Progenitor cell of endocrine pancreas (in vitro differentiated cells): ENCODE measurements around the gene IL21R. TPM values are rescaled to one million over a fixed set of nuclear protein-coding genes. Genes with fewer than 3 reads are reported as not detected.

Experiments
- DNase-seq: peaks from one replicate; pipeline ENCODE4 v3.0.0; 2021; ENCODE audit warnings: low spot score; ENCODE audit not compliant: unreplicated experiment
- H3K27ac Mint-ChIP-seq: 2 replicates; pipeline ENCODE4 v1.8.0; 2021; ENCODE audit warnings: mild to moderate bottlenecking, moderate library complexity, mixed read lengths
- H3K27me3 Mint-ChIP-seq: 2 replicates; pipeline ENCODE4 v1.8.0; 2021; ENCODE audit warnings: mixed read lengths
- H3K36me3 Mint-ChIP-seq: 2 replicates; pipeline ENCODE4 v1.8.0; 2022; ENCODE audit warnings: mixed read lengths; ENCODE audit not compliant: insufficient read depth
- H3K4me1 Mint-ChIP-seq: 2 replicates; pipeline ENCODE4 v1.8.0; 2021; ENCODE audit warnings: low read depth, mixed read lengths
- H3K4me3 Mint-ChIP-seq: 2 replicates; pipeline ENCODE4 v1.8.0; 2021; ENCODE audit warnings: low read depth, mild to moderate bottlenecking, moderate library complexity, mixed read lengths
- H3K9me3 Mint-ChIP-seq: 2 replicates; pipeline ENCODE4 v1.8.0; 2021; ENCODE audit warnings: low read depth, mixed read lengths
- total RNA-seq: library from RNA; stranded (reverse); gene quantifications from 2 replicates; pipeline ENCODE4 v1.2.1, GENCODE V29; 2021
- TF ChIP-seq, protein P1 (sequence below): fragments of 200-600 bp; sonication (generic); IDR thresholded peaks from one replicate; pipeline ENCODE4 v1.5.0; 2021; ENCODE audit warnings: antibody characterized with exemption, mild to moderate bottlenecking; ENCODE audit not compliant: unreplicated experiment

The IL21R gene
- total RNA-seq, 1 donor from 2014 or later, result not detected

DNA sequence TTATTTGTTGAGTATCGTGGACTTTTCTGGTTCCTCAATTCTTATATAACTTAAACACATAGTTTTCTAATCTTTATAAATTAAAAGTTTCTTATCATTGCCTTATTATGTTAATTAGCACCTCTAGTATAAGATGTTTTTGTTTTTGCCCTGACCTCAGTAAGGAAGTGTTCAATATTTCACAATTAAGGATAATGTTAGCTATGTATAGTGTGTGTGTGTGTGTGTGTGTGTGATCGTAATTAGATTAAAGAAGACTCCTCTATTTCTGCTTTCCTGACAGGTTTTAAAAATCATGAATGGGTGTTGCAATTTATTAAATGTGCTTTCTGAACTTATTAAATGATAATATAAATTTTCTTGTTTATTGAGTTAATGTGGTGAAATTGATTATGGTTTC, 12.0 kb downstream of the IL21R start:
- Mint-ChIP-seq H3K36me3 (no peaks in the 10 kb centered on the region), H3K4me1 (no peaks in the 10 kb centered on the region), H3K27me3 (no peaks in the 10 kb centered on the region), H3K27ac (no peak overlapping the region), H3K9me3 (peaks cover 11% of the 10 kb centered on the region), H3K4me3 (no peak overlapping the region)
- TF ChIP-seq, protein P1, sequence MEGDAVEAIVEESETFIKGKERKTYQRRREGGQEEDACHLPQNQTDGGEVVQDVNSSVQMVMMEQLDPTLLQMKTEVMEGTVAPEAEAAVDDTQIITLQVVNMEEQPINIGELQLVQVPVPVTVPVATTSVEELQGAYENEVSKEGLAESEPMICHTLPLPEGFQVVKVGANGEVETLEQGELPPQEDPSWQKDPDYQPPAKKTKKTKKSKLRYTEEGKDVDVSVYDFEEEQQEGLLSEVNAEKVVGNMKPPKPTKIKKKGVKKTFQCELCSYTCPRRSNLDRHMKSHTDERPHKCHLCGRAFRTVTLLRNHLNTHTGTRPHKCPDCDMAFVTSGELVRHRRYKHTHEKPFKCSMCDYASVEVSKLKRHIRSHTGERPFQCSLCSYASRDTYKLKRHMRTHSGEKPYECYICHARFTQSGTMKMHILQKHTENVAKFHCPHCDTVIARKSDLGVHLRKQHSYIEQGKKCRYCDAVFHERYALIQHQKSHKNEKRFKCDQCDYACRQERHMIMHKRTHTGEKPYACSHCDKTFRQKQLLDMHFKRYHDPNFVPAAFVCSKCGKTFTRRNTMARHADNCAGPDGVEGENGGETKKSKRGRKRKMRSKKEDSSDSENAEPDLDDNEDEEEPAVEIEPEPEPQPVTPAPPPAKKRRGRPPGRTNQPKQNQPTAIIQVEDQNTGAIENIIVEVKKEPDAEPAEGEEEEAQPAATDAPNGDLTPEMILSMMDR, result no peak
- no peak for DNase-seq

GRCh38 chr16:27414788-27415431, 12.9 kb downstream of the IL21R start:
- Mint-ChIP-seq H3K27ac (no peak overlapping the region), H3K4me1 (no peaks in the 10 kb centered on the region), H3K4me3 (no peak overlapping the region), H3K9me3 (peaks cover 11% of the 10 kb centered on the region), H3K36me3 (no peaks in the 10 kb centered on the region), H3K27me3 (no peaks in the 10 kb centered on the region)
- DNase-seq, result no peak
- TF ChIP-seq, protein P1, result no peak

DNA sequence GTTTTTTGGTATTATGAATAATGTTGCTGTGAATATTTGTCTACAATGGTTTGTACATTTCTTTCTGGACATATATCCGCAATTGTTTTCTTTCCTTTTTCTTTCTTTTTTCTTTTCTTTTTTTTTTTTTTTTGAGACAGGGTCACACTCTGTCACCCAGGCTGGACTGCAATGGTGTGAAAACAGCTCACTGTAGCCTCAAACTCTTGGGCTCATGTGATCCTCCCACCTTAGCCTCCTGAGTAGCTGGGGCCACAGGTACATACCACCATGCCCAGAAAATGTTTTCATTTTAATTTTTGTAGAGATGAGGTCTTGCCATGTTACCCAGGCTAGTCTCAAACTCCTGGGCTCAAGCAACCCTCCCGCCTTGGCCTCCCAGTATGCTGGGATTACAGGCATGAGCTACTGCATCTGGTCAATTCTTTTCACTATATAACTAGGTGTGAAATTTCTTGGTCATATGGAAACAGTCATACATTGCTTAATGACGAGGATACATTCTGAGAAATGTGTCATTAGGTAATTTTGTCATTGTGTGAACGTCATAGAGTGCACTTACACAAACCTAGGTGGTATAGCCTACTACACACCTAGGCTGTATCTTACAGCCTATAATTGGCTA, 15.2 kb downstream of the IL21R start:
- no peaks in the 10 kb centered on the region for H3K4me1 Mint-ChIP-seq
- H3K27me3 Mint-ChIP-seq, result no peaks in the 10 kb centered on the region
- no peak overlapping the region for H3K27ac Mint-ChIP-seq
- peaks cover 14% of the 10 kb centered on the region for H3K9me3 Mint-ChIP-seq
- H3K4me3 Mint-ChIP-seq, result no peak overlapping the region
- H3K36me3 Mint-ChIP-seq, result no peaks in the 10 kb centered on the region
- DNase-seq, result no peak
- TF ChIP-seq, protein P1, result no peak

DNA sequence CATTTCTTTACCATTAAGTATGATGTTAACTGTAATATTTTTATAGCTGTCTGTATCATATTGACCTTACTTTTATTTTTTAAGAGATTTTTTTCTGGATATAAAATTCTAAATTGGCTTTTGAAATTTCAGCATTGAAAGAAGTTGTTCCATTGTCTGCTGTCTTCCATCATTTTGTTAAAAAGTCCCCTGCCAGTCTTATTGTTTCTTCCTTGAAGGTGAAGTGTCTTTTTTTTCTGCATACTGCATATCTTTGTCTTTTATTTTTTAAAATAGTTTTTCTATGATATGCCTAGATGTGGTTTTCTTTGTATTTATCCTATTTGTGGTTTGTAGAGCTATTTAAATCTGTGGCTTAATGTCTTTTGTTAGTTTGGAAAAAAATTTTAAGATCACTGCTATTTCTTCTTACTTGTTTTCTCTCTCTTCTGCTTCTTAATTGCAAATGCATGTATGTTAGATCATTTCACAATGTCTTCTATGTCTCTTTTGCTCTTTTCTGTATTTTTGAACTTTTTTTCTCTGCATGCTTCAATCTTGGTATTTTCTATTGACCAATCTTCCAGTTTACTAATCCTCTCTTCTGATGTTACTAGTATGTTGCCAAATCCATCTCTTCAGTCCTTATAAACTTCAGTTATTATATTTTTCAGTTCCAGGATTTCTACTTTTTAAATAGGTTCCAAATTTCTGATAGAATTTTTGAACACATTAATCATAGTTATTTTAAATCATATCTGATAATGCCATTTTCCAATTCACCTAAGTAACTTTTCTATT, 20.2 kb downstream of the IL21R start:
- DNase-seq, result no peak
- Mint-ChIP-seq H3K4me1 (no peaks in the 10 kb centered on the region), H3K36me3 (peaks cover 2% of the 10 kb centered on the region), H3K27me3 (no peaks in the 10 kb centered on the region), H3K27ac (no peak overlapping the region), H3K4me3 (no peak overlapping the region), H3K9me3 (peaks cover 17% of the 10 kb centered on the region)
- TF ChIP-seq, protein P1, result no peak

GRCh38 chr16:27424772-27425498, 23.0 kb downstream of the IL21R start:
- TF ChIP-seq, protein P1, result no peak

More at GRCh38 chr16:27424772-27425498, 23.0 kb downstream of the IL21R start:
- Mint-ChIP-seq H3K36me3 (peaks cover 2% of the 10 kb centered on the region), H3K4me3 (no peak overlapping the region), H3K4me1 (no peaks in the 10 kb centered on the region), H3K9me3 (peaks cover 17% of the 10 kb centered on the region), H3K27ac (no peak overlapping the region), H3K27me3 (no peaks in the 10 kb centered on the region)
- no peak for DNase-seq
